Measurements from ENCODE around the gene CORO2A. TPM values are rescaled to one million over a fixed set of nuclear protein-coding genes. Genes with fewer than 3 reads are reported as not detected.

The CORO2A gene
- total and polyA plus RNA-seq, 2 of the 13 experiments (the other 11 are each of a cell fraction or from before 2014, with no cell fraction given): 14.4 to 15.3 TPM

GRCh38 chr9:98150164-98150563 is 42.3 kb downstream of the CORO2A start (continued):
- TF ChIP-seq NFIC (IDR thresholded peaks at IDR 0.05; ENCODE audit: low read length): no peak
- no peak for TF ChIP-seq CEBPB (IDR thresholded peaks at IDR 0.05; ENCODE audit: borderline replicate concordance, low read depth, low read length)
- no peak for TF ChIP-seq MEIS2 (CRISPR knock-in tag; IDR thresholded peaks at IDR 0.05)
- TF ChIP-seq POLR2AphosphoS2 (IDR thresholded peaks at IDR 0.05; ENCODE audit: low read depth, low read length): no peak
- TF ChIP-seq ZNF557 (CRISPR knock-in tag; IDR thresholded peaks at IDR 0.05): no peak
- no peak for TF ChIP-seq AHR (CRISPR knock-in tag; IDR thresholded peaks at IDR 0.05)
- no peak for TF ChIP-seq ISX (CRISPR knock-in tag; conservative IDR thresholded peaks at IDR 0.05)
- TF ChIP-seq, protein P1, sequence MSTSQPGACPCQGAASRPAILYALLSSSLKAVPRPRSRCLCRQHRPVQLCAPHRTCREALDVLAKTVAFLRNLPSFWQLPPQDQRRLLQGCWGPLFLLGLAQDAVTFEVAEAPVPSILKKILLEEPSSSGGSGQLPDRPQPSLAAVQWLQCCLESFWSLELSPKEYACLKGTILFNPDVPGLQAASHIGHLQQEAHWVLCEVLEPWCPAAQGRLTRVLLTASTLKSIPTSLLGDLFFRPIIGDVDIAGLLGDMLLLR (CRISPR knock-in tag; IDR thresholded peaks at IDR 0.05): no peak; the same call in 1 of the 2 replicates
- peak; percentile 54; the same call in 1 of the 2 replicates for TF ChIP-seq KDM6A (CRISPR knock-in tag; IDR thresholded peaks at IDR 0.05; ENCODE audit: low read depth)
- TF ChIP-seq ZNF343 (CRISPR knock-in tag; IDR thresholded peaks at IDR 0.05): no peak
- TF ChIP-seq KLF11 (CRISPR knock-in tag; IDR thresholded peaks at IDR 0.05): peak; percentile 68; the same call in 1 of the 2 replicates
- TF ChIP-seq ZNF670 (CRISPR knock-in tag; IDR thresholded peaks at IDR 0.05; ENCODE audit: borderline replicate concordance): no peak
- no peak for TF ChIP-seq ZNF619 (CRISPR knock-in tag; IDR thresholded peaks at IDR 0.05)
- TF ChIP-seq ATF5 (CRISPR knock-in tag; IDR thresholded peaks at IDR 0.05; ENCODE audit: low read depth): no peak
- no peak for TF ChIP-seq AGO1 (IDR thresholded peaks at IDR 0.05; ENCODE audit: low read depth, low read length, poor library complexity, severe bottlenecking)
- TF ChIP-seq ZNF496 (CRISPR knock-in tag; IDR thresholded peaks at IDR 0.05; ENCODE audit: insufficient replicate concordance): no peak
- no peak for TF ChIP-seq ZNF597 (CRISPR knock-in tag; IDR thresholded peaks at IDR 0.05)
- TF ChIP-seq MEIS1 (CRISPR knock-in tag; IDR thresholded peaks at IDR 0.05; ENCODE audit: borderline replicate concordance): no peak
- no peak for TF ChIP-seq AGO2 (optimal IDR thresholded peaks at IDR 0.05; ENCODE audit: low read depth, low read length)
- TF ChIP-seq, protein P2, sequence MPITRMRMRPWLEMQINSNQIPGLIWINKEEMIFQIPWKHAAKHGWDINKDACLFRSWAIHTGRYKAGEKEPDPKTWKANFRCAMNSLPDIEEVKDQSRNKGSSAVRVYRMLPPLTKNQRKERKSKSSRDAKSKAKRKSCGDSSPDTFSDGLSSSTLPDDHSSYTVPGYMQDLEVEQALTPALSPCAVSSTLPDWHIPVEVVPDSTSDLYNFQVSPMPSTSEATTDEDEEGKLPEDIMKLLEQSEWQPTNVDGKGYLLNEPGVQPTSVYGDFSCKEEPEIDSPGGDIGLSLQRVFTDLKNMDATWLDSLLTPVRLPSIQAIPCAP (CRISPR knock-in tag; IDR thresholded peaks at IDR 0.05; ENCODE audit: low read depth): no peak
- TF ChIP-seq, protein P3, sequence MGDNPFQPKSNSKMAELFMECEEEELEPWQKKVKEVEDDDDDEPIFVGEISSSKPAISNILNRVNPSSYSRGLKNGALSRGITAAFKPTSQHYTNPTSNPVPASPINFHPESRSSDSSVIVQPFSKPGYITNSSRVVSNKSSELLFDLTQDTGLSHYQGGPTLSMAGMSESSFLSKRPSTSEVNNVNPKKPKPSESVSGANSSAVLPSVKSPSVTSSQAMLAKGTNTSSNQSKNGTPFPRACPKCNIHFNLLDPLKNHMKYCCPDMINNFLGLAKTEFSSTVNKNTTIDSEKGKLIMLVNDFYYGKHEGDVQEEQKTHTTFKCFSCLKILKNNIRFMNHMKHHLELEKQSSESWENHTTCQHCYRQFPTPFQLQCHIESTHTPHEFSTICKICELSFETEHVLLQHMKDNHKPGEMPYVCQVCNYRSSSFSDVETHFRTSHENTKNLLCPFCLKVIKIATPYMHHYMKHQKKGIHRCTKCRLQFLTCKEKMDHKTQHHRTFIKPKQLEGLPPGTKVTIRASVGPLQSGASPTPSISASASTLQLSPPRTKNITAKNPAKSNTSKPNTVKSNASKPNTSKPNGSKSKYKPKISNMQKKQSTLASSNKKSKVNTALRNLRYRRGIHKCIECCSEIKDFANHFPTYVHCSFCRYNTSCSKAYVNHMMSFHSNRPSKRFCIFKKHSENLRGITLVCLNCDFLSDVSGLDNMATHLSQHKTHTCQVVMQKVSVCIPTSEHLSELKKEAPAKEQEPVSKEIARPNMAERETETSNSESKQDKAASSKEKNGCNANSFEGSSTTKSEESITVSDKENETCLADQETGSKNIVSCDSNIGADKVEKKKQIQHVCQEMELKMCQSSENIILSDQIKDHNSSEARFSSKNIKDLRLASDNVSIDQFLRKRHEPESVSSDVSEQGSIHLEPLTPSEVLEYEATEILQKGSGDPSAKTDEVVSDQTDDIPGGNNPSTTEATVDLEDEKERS (CRISPR knock-in tag; IDR thresholded peaks at IDR 0.05): no peak
- TF ChIP-seq RFXANK (CRISPR knock-in tag; IDR thresholded peaks at IDR 0.05): no peak
- TF ChIP-seq ZNF260 (CRISPR knock-in tag; IDR thresholded peaks at IDR 0.05; ENCODE audit: borderline replicate concordance, low read depth): no peak
- 0 out of 2 replicates have a peak, but pooled peaks have one; percentile 39 for TF ChIP-seq SIX4 (CRISPR knock-in tag; IDR thresholded peaks at IDR 0.05)
- no peak for TF ChIP-seq ZNF558 (CRISPR knock-in tag; IDR thresholded peaks at IDR 0.05; ENCODE audit: borderline replicate concordance)
- no peak for TF ChIP-seq RBM39 (IDR thresholded peaks at IDR 0.05; ENCODE audit: low read depth, low read length, poor library complexity, severe bottlenecking)
- peak; percentile 38; the same call in 1 of the 2 replicates for TF ChIP-seq ERF (CRISPR knock-in tag; IDR thresholded peaks at IDR 0.05)

Data from HepG2 (cell line).